ENCODE results near the gene SBNO2. TPM values are rescaled to one million over a fixed set of nuclear protein-coding genes. Genes with fewer than 3 reads are reported as not detected.

SBNO2 gene
- polyA plus RNA-seq, 1 of the 3 experiments (the other 2 are of a cell fraction), result 18.3 TPM

DNA sequence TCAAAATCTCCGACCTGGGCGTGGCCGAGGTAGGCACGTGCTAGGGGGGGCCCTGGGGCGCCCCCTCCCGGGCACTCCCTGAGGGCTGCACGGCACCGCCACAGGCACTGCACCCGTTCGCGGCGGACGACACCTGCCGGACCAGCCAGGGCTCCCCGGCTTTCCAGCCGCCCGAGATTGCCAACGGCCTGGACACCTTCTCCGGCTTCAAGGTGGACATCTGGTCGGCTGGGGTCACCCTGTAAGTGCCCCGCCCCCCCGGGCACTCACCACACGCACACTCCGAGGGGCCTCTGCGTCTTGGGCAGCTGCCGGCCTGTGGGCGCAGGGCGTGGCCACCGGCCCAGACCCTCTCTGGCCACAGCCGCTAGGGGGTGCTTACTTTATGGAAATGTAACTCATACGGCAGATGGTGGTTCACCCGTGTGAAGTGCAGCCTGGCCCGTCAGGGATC lies 46.4 kb upstream of the SBNO2 start:
- H3K9ac ChIP-seq, result no peak overlapping the region
- H3K4me1 ChIP-seq (ENCODE audit: control insufficient read depth in 1 of 2, insufficient read depth in 2 of 2, low read depth in 1 of 2, low read length in 1 of 2), result peaks cover 9 to 14% of the 10 kb centered on the region in 2 experiments; a peak in 3 of 4 replicates
- no peak overlapping the region for H2AFZ ChIP-seq (ENCODE audit: low read depth)
- H3K36me3 ChIP-seq (replicated peaks in 1 of 2; ENCODE audit: control insufficient read depth in 1 of 2, insufficient read depth in 2 of 2, low read length in 1 of 2), result peaks cover 0 to 35% of the 10 kb centered on the region in 2 experiments
- no peak overlapping the region for H3K4me3 ChIP-seq (ENCODE audit: low read depth in 2 of 2, low read length in 1 of 2)
- H3K79me2 ChIP-seq (ENCODE audit: insufficient read depth), result peaks cover 52% of the 10 kb centered on the region
- H3K27ac ChIP-seq (ENCODE audit: low read depth in 2 of 2, low read length in 1 of 2), result no peak overlapping the region
- H3K27me3 ChIP-seq (ENCODE audit: insufficient read depth), result no peaks in the 10 kb centered on the region
- ChIA-PET POLR2A (interaction anchor here (1.0 kb wide), 1 partner anchor 18 kb away, joined by 3 read pairs; no protein-coding TSS in a partner anchor), CTCF (interaction anchor here (0.8 to 7.0 kb wide), 14 partner anchors 10 to 420 kb away, joined by 3 to 82 read pairs (median 8); partner anchors contain the start of genes ATP5F1D, CBARP and CIRBP)
- 60% methylated on average over 1 of the region's 33 CpGs for WGBS (ENCODE audit: low lambda C conversion rate)
- no peaks in the 10 kb centered on the region for H3K9me2 ChIP-seq
- TF ChIP-seq TCF12 (IDR thresholded peaks at IDR 0.05) (no peak), EZH2phosphoT487 (IDR thresholded peaks at IDR 0.05; ENCODE audit: borderline replicate concordance, low read depth) (no peak), FOSL2 (IDR thresholded peaks at IDR 0.05; ENCODE audit: borderline replicate concordance, low read depth) (no peak), TEAD4 (IDR thresholded peaks at IDR 0.05; ENCODE audit: borderline replicate concordance, insufficient read depth) (no peak)
- TF ChIP-seq, protein P1, sequence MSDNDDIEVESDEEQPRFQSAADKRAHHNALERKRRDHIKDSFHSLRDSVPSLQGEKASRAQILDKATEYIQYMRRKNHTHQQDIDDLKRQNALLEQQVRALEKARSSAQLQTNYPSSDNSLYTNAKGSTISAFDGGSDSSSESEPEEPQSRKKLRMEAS (IDR thresholded peaks at IDR 0.05; ENCODE audit: low read depth), result no peak
- TF ChIP-seq, protein P2, sequence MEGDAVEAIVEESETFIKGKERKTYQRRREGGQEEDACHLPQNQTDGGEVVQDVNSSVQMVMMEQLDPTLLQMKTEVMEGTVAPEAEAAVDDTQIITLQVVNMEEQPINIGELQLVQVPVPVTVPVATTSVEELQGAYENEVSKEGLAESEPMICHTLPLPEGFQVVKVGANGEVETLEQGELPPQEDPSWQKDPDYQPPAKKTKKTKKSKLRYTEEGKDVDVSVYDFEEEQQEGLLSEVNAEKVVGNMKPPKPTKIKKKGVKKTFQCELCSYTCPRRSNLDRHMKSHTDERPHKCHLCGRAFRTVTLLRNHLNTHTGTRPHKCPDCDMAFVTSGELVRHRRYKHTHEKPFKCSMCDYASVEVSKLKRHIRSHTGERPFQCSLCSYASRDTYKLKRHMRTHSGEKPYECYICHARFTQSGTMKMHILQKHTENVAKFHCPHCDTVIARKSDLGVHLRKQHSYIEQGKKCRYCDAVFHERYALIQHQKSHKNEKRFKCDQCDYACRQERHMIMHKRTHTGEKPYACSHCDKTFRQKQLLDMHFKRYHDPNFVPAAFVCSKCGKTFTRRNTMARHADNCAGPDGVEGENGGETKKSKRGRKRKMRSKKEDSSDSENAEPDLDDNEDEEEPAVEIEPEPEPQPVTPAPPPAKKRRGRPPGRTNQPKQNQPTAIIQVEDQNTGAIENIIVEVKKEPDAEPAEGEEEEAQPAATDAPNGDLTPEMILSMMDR (IDR thresholded peaks at IDR 0.05), result peak; percentile 48
- TF ChIP-seq, protein P3, sequence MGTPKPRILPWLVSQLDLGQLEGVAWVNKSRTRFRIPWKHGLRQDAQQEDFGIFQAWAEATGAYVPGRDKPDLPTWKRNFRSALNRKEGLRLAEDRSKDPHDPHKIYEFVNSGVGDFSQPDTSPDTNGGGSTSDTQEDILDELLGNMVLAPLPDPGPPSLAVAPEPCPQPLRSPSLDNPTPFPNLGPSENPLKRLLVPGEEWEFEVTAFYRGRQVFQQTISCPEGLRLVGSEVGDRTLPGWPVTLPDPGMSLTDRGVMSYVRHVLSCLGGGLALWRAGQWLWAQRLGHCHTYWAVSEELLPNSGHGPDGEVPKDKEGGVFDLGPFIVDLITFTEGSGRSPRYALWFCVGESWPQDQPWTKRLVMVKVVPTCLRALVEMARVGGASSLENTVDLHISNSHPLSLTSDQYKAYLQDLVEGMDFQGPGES (IDR thresholded peaks at IDR 0.05; ENCODE audit: low read depth, low read length), result no peak
- peaks cover 22% of the 10 kb centered on the region; the same call in 1 of the 2 replicates for H4K20me1 ChIP-seq (ENCODE audit: insufficient read depth)
- no peak overlapping the region for H3K4me2 ChIP-seq
- H3K9me3 ChIP-seq, result no peaks in the 10 kb centered on the region
- peaks cover 19% of the 10 kb centered on the region for H3F3A ChIP-seq (replicated peaks; ENCODE audit: insufficient read depth)
- DNase-seq, result peak; percentile 61

DNA sequence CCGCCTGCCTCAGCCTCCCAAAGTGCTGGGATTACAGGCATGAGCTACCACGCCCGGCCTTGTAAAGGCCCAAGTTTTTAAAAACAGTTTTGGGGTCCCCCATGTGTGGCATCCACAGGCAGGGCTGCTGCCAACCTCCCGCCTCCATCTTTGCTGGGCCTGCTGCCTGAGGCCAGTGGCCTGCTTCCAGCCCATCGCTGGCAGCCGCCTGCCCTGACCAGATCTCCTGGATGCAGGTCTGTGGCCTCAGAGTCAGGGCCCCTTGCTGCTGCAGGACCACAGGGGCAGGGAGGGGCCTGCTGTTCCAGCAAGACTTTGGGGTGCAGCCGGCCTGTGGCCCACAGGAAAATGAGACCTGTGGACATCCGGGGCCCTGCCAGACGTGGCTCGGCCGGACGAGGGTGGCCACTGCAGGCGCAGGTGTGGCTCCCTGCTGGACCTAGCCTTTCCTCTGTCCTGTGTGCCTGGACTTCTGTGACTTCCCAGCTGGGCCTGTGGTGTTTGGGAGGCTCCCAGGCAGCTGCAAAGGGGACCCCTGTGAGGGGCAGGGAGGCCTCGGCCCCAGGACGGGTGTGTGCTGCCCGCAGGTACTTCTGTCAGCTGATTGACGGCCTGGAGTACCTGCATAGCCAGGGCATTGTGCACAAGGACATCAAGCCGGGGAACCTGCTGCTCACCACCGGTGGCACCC lies 45.9 kb upstream of the SBNO2 start:
- no peak for DNase-seq
- no peak overlapping the region for H3K4me2 ChIP-seq
- peaks cover 0 to 35% of the 10 kb centered on the region in 2 experiments for H3K36me3 ChIP-seq (replicated peaks in 1 of 2; ENCODE audit: control insufficient read depth in 1 of 2, insufficient read depth in 2 of 2, low read length in 1 of 2)
- peaks cover 22% of the 10 kb centered on the region; the same call in 1 of the 2 replicates for H4K20me1 ChIP-seq (ENCODE audit: insufficient read depth)
- H3K9ac ChIP-seq, result no peak overlapping the region
- no peaks in the 10 kb centered on the region for H3K27me3 ChIP-seq (ENCODE audit: insufficient read depth)
- WGBS (ENCODE audit: low lambda C conversion rate), result 96% methylated on average over 4 of the region's 19 CpGs
- H2AFZ ChIP-seq (ENCODE audit: low read depth), result no peak overlapping the region
- H3K4me3 ChIP-seq (ENCODE audit: low read depth in 2 of 2, low read length in 1 of 2), result no peak overlapping the region
- H3K9me2 ChIP-seq, result no peaks in the 10 kb centered on the region
- ChIA-PET POLR2A (interaction anchor here (1.0 kb wide), 1 partner anchor 19 kb away, joined by 3 read pairs; no protein-coding TSS in a partner anchor), CTCF (interaction anchor here (0.8 to 7.0 kb wide), 9 partner anchors 9 to 419 kb away, joined by 3 to 82 read pairs (median 32); partner anchors contain the start of genes ATP5F1D and CBARP)
- peaks cover 23% of the 10 kb centered on the region for H3F3A ChIP-seq (replicated peaks; ENCODE audit: insufficient read depth)
- H3K27ac ChIP-seq (ENCODE audit: low read depth in 2 of 2, low read length in 1 of 2), result no peak overlapping the region; a peak in 1 of 4 replicates
- no peaks in the 10 kb centered on the region for H3K9me3 ChIP-seq
- H3K4me1 ChIP-seq (ENCODE audit: control insufficient read depth in 1 of 2, insufficient read depth in 2 of 2, low read depth in 1 of 2, low read length in 1 of 2), result peaks cover 14 to 20% of the 10 kb centered on the region in 2 experiments; a peak in 3 of 4 replicates
- H3K79me2 ChIP-seq (ENCODE audit: insufficient read depth), result peaks cover 58% of the 10 kb centered on the region
- no peak for TF ChIP-seq RCOR1 (IDR thresholded peaks at IDR 0.05; ENCODE audit: low read length)
- no peak for TF ChIP-seq FOSL2 (IDR thresholded peaks at IDR 0.05; ENCODE audit: borderline replicate concordance, low read depth)
- no peak for TF ChIP-seq POLR2AphosphoS5 (IDR thresholded peaks at IDR 0.05; ENCODE audit: low read depth, low read length)
- TF ChIP-seq RAD21 (IDR thresholded peaks at IDR 0.05; ENCODE audit: low read length), result no peak
- TF ChIP-seq MXI1 (IDR thresholded peaks at IDR 0.05; ENCODE audit: low read depth, low read length), result no peak
- TF ChIP-seq, protein P4, sequence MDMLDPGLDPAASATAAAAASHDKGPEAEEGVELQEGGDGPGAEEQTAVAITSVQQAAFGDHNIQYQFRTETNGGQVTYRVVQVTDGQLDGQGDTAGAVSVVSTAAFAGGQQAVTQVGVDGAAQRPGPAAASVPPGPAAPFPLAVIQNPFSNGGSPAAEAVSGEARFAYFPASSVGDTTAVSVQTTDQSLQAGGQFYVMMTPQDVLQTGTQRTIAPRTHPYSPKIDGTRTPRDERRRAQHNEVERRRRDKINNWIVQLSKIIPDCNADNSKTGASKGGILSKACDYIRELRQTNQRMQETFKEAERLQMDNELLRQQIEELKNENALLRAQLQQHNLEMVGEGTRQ (IDR thresholded peaks at IDR 0.05; ENCODE audit: borderline replicate concordance, low read depth, low read length), result no peak
- no peak for TF ChIP-seq RXRA (IDR thresholded peaks at IDR 0.05; ENCODE audit: borderline replicate concordance, low read depth)
- TF ChIP-seq SIN3A (IDR thresholded peaks at IDR 0.05; ENCODE audit: borderline replicate concordance, low read depth, low read length), result no peak
- no peak for TF ChIP-seq EP300 (IDR thresholded peaks at IDR 0.05; ENCODE audit: borderline replicate concordance in 1 of 2, low read depth in 1 of 2, low read length in 1 of 2)
- TF ChIP-seq GABPA (IDR thresholded peaks at IDR 0.05; ENCODE audit: low read depth), result no peak
- no peak for TF ChIP-seq TEAD4 (IDR thresholded peaks at IDR 0.05; ENCODE audit: borderline replicate concordance, insufficient read depth)
- TF ChIP-seq, protein P5, sequence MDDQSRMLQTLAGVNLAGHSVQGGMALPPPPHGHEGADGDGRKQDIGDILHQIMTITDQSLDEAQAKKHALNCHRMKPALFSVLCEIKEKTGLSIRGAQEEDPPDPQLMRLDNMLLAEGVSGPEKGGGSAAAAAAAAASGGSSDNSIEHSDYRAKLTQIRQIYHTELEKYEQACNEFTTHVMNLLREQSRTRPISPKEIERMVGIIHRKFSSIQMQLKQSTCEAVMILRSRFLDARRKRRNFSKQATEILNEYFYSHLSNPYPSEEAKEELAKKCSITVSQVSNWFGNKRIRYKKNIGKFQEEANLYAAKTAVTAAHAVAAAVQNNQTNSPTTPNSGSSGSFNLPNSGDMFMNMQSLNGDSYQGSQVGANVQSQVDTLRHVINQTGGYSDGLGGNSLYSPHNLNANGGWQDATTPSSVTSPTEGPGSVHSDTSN (IDR thresholded peaks at IDR 0.05), result no peak

Data from SK-N-SH (cell line).